Activated naive CD4-positive, alpha-beta T cell treated with anti-CD3 and anti-CD28 coated beads, Interleukin-2, amount 50 U/mL, for 72 hours (primary cell): ENCODE measurements around the gene SEMA3E. TPM values are rescaled to one million over a fixed set of nuclear protein-coding genes. Genes with fewer than 3 reads are reported as not detected.
"Not testable (repeated sequence)": the region's sequence is repeated elsewhere in the genome, so short reads cannot be mapped to it uniquely, and the experiment has no call there.

Experiments used
- ATAC-seq, 2 donors: fragments of 150-1000 bp; cut with Tn5 transposase; 2 replicates each; pipeline ENCODE4 v1.10.0; 2021; ENCODE audit warnings: mild to moderate bottlenecking in 2 of 2, moderate library complexity in 2 of 2
- DNase-seq, 2 donors: peaks; one replicate each; pipeline ENCODE4 v3.0.0; 2021 to 2022; ENCODE audit warnings: low spot score in 2 of 2
- H3K27ac Mint-ChIP-seq, 2 donors: one replicate each; pipeline ENCODE4 v1.8.0; 2022; ENCODE audit warnings: mild to moderate bottlenecking in 2 of 2, mixed read lengths in 2 of 2
- H3K36me3 Mint-ChIP-seq, 2 donors: one replicate each; pipeline ENCODE4 v1.8.0; 2022; ENCODE audit warnings: mixed read lengths in 2 of 2
- H3K9me3 Mint-ChIP-seq, 2 donors: one replicate each; pipeline ENCODE4 v1.8.0; 2022; ENCODE audit warnings: mixed read lengths in 2 of 2
- total RNA-seq, 2 donors: library from RNA; stranded (reverse); gene quantifications; one replicate each; pipeline ENCODE4 v1.2.3, GENCODE V29; 2022

The SEMA3E gene
- total RNA-seq, 2 donors from 2014 or later: not detected

GRCh38 chr7:83456413-83456812 lies 192.5 kb downstream of the SEMA3E start:
- ATAC-seq (no peak), DNase-seq (no peak)
- Mint-ChIP-seq H3K36me3 (peaks cover 0 to 4% of the 10 kb centered on the region in 2 donors), H3K9me3 (peaks cover 4 to 14% of the 10 kb centered on the region in 2 donors), H3K27ac (no peak overlapping the region)

- ATAC-seq: no peak
- Mint-ChIP-seq H3K27ac (no peak overlapping the region), H3K9me3 (peaks cover 4 to 10% of the 10 kb centered on the region in 2 donors), H3K36me3 (peaks cover 0 to 4% of the 10 kb centered on the region in 2 donors)
- DNase-seq: no peak
Measured at GRCh38 chr7:83455612-83456011, 193.3 kb downstream of the SEMA3E start.

DNA sequence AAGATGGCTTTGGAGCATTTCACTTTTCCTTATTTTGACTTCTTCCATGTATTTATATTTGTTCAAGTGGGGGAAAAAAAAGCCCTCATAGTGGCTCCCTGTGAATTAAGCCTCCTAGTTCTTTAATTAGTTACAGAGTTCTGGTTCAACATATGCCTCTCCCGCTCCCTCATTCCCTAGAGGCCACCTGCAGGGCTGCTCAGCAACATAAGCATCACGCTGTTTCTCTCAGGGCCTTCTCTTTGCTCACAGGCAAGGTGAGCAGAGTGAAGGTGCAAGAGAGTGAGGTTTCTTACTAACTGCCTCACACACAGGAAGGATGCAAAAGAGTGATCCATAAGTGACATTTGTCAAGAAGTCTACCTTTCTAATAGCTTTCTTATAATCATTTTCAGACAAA lies 196.7 kb downstream of the SEMA3E start:
- DNase-seq (no peak), ATAC-seq (no peak)
- H3K36me3 Mint-ChIP-seq: no peaks in the 10 kb centered on the region
- H3K9me3 Mint-ChIP-seq: peaks cover 4 to 9% of the 10 kb centered on the region in 2 donors
- no peak overlapping the region for H3K27ac Mint-ChIP-seq

DNA sequence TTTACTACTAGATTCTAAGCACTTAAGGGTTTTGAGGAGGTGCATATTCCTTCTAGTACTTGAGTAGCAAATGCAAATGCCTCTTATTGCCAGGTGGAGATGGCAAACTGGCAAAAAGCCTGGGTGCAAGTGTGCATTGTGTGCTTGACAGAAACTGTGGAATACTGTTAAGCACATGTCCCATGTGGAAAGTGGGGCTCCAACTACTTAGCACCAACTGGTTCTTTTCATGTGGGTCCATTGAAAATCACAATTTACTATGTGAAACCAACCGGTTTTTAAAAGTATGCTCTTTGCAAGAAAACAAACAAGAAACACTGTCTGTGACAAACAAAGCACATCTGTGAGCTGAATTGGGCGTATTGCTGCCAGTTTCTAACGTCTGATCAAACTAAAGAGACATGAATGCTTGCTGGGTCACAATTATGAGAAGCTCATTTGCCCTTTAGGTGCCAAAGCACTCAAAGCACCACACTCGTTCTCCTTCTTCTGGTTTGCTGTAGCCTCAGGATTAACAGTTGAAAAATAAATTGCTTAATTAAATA lies 197.4 kb downstream of the SEMA3E start:
- peaks cover 4 to 5% of the 10 kb centered on the region in 2 donors for H3K9me3 Mint-ChIP-seq
- DNase-seq (no peak), ATAC-seq (no peak)
- no peak overlapping the region for H3K27ac Mint-ChIP-seq
- H3K36me3 Mint-ChIP-seq: no peaks in the 10 kb centered on the region

DNA sequence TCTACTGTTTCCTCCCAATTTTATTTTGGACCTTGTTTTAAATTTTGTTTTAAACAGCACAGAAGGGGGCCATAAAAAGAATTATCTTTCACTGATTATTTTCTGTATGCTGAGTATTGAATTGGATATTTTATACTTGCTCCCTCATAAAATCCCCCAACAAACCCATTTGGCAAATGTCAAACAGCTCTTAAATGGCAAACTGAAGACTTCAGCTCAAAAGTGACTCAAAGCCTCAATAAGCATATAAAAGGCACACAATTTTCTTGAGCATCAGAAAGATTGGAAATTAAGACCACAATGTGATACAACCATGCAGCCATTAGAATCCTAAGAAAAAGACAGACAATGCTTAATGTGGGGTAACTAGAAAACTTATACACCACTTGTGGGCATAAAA lies 199.2 kb downstream of the SEMA3E start:
- peaks cover 4 to 5% of the 10 kb centered on the region in 2 donors for H3K9me3 Mint-ChIP-seq

GRCh38 chr7:83447681-83448080 lies 201.3 kb downstream of the SEMA3E start:
- no peak for DNase-seq
- Mint-ChIP-seq H3K9me3 (peaks cover 8 to 10% of the 10 kb centered on the region in 2 donors), H3K36me3 (no peaks in the 10 kb centered on the region), H3K27ac (no peak overlapping the region)
- ATAC-seq: no peak

More for the DNA sequence above, 199.2 kb downstream of the SEMA3E start:
- Mint-ChIP-seq H3K36me3 (no peaks in the 10 kb centered on the region), H3K27ac (no peak overlapping the region)
- no peak for ATAC-seq
- DNase-seq: no peak

DNA sequence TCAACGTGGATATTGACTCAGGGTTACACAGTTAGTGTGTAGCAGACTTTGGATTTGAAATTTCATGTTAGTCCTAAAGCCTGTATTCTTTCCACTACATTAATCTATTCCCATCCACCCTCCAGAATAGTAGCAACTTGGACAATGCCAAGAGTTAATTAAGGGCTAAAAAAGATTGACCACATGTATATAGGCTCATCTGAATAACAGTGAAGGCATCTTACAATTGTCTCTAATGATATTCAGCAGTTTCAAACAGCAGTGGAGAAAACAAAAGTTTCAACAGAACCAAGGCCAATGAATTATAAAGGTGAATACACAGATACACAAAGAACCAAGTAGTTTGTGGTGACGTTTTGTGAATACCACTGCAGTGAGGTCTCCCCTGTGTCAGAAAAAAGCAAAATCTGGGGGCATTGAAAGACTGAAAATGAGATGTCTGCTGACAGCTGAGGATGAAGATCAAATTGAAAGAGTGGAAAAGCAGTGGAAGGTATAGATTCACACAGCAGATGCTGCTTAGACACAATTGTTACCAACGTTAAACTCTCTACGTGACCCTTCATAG lies 202.8 kb downstream of the SEMA3E start:
- H3K9me3 Mint-ChIP-seq: peaks cover 10 to 13% of the 10 kb centered on the region in 2 donors
- no peak for ATAC-seq
- no peak overlapping the region for H3K27ac Mint-ChIP-seq
- no peak for DNase-seq
- no peaks in the 10 kb centered on the region for H3K36me3 Mint-ChIP-seq

- no peak overlapping the region for H3K27ac Mint-ChIP-seq
- H3K36me3 Mint-ChIP-seq: no peaks in the 10 kb centered on the region
- H3K9me3 Mint-ChIP-seq: peaks cover 6 to 8% of the 10 kb centered on the region in 2 donors
- ATAC-seq (no peak), DNase-seq (no peak)
Measured at GRCh38 chr7:83442911-83443310, 206.0 kb downstream of the SEMA3E start.

DNA sequence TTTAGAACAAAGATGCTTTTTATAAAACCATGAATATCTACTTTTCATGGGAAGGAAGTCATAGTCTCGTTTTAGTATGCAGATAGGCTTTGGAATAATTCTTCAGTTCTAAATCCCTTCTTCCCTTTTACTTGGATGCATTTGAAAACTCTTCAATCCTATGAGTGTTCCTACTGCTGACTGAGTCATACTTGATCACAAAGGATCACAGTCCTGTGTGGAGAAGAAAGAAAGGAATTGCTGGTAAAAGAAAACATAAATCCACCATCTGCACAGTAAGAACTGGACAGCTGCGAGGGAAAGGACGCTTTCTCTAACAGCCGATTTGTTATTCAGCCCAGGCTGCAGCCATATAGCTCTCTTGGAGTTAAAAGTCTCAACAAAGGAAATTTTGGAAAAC lies 209.9 kb downstream of the SEMA3E start:
- no peaks in the 10 kb centered on the region for H3K36me3 Mint-ChIP-seq
- no peak for ATAC-seq

GRCh38 chr7:83430289-83430688 lies 218.7 kb downstream of the SEMA3E start:
- not testable (repeated sequence) for H3K9me3 Mint-ChIP-seq, H3K36me3 Mint-ChIP-seq, H3K27ac Mint-ChIP-seq, ATAC-seq, DNase-seq

More for the DNA sequence above, 209.9 kb downstream of the SEMA3E start:
- DNase-seq: no peak
- Mint-ChIP-seq H3K9me3 (peaks cover 6 to 8% of the 10 kb centered on the region in 2 donors), H3K27ac (no peak overlapping the region)

GRCh38 chr7:83429493-83429892 lies 219.4 kb downstream of the SEMA3E start:
- H3K9me3 Mint-ChIP-seq: peaks cover 0 to 6% of the 10 kb centered on the region in 2 donors
- DNase-seq: no peak
- no peak for ATAC-seq
- no peak overlapping the region for H3K27ac Mint-ChIP-seq
- H3K36me3 Mint-ChIP-seq: no peaks in the 10 kb centered on the region

DNA sequence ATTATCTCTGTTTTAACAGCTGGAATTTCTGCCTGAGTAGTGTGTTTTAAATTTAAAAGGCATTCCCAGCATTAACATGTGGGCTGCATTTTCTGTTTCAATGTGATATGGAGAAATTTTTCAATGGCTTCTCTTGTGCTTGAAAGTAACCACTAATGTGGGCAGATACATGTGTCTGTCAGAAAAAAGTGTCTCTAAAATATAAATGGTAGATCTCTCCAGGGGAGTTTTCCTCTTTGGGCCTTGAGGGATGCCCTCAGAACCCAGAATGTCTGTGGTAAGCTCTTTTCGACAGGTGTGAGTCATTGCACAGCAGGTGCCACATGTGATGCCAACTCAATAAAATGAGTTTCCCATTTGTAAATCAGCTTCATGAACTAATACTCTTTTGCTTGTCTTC lies 221.1 kb downstream of the SEMA3E start:
- no peaks in the 10 kb centered on the region for H3K36me3 Mint-ChIP-seq
- DNase-seq (no peak), ATAC-seq (no peak)
- H3K27ac Mint-ChIP-seq: no peak overlapping the region
- H3K9me3 Mint-ChIP-seq: peaks cover 0 to 6% of the 10 kb centered on the region in 2 donors

DNA sequence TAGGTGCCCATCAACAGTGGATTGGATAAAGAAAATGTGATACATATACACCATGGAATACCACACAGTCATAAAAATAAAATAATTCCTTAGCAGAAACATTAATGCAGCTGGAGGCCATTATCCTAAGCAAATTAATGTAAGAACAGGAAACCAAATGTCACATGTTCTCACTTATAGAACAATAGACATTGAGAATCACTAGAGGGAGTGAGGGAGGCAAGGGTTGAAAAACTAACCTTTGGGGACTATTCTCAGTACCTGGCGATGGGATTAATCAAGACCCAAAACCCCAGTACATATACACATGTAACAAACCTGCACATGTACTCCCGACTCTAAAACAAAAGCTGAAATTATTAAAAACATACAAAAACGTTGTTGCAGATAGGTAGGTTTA lies 222.6 kb downstream of the SEMA3E start:
- H3K27ac Mint-ChIP-seq: no peak overlapping the region
- ATAC-seq: no peak

DNA sequence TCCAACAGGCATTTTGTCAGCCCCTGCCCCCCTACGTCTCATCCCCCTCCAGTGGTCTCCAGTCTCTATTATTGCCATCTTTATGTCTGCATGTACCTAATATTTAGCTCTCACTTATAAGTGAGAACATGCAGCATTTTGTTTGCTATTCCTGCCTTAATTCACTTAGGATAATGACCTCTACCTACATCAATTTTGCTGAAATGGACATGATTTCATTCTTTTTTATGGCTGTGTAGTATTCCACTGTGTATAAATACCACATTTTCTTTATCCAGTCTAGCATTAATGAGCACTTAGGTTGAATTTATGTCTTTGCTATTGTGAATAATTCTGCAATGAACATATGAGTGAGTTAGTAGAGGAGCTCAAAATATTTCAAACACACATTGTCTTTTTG lies 229.9 kb downstream of the SEMA3E start:
- ATAC-seq (no peak), DNase-seq (no peak)
- Mint-ChIP-seq H3K9me3 (peaks cover 7 to 15% of the 10 kb centered on the region in 2 donors), H3K36me3 (no peaks in the 10 kb centered on the region), H3K27ac (no peak overlapping the region)

More for the DNA sequence above, 222.6 kb downstream of the SEMA3E start:
- DNase-seq: no peak
- H3K9me3 Mint-ChIP-seq: peaks cover 3 to 6% of the 10 kb centered on the region in 2 donors
- H3K36me3 Mint-ChIP-seq: no peaks in the 10 kb centered on the region

- peaks cover 4 to 15% of the 10 kb centered on the region in 2 donors for H3K9me3 Mint-ChIP-seq
- no peak for ATAC-seq
- H3K27ac Mint-ChIP-seq: no peak overlapping the region
- no peaks in the 10 kb centered on the region for H3K36me3 Mint-ChIP-seq
- DNase-seq: no peak
Measured at GRCh38 chr7:83415840-83416239, 233.1 kb downstream of the SEMA3E start.

GRCh38 chr7:83414947-83415346 lies 234.0 kb downstream of the SEMA3E start:
- DNase-seq (no peak), ATAC-seq (no peak)
- Mint-ChIP-seq H3K27ac (no peak overlapping the region), H3K9me3 (peaks cover 0 to 11% of the 10 kb centered on the region in 2 donors), H3K36me3 (no peaks in the 10 kb centered on the region)

DNA sequence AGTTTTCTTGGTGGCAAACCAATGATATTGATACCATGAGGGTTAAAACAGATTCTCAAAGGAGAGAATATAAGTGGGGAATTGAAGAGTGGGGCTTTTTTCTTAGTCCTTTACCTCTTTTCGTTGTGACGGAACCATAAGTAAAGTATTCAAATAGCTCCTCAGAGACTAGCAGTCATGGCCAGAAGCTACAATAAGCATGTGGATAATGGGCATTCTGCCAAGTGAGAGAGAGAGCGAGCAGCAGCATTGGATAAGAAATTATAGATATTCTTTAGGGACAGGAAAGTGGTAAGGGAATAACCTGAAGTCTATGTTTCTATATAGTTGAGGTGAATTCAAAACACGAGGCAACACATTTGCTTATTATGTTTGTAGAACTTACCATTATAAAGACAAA lies 235.1 kb downstream of the SEMA3E start:
- H3K27ac Mint-ChIP-seq: no peak overlapping the region
- DNase-seq: no peak
- no peaks in the 10 kb centered on the region for H3K9me3 Mint-ChIP-seq
- ATAC-seq: no peak
- no peaks in the 10 kb centered on the region for H3K36me3 Mint-ChIP-seq

DNA sequence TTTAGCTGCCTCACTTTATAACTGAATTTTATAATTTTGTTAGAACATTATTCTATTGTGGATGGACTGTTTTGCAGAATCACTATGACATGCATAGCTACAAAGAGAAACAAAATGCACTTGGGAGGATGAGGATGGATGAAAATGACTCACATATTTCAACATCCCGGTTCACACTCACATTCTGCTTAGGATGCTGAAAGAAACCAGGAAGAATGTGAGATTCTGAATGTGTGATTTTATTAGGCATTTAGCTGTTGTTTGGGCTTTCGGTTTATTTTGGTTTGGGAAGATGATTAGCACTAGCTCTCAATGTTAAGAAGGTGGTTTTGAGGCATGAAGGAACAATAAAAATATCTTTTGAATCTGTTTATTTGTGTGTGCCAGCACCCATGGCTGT lies 235.5 kb downstream of the SEMA3E start:
- DNase-seq (no peak), ATAC-seq (no peak)
- Mint-ChIP-seq H3K9me3 (no peaks in the 10 kb centered on the region), H3K36me3 (no peaks in the 10 kb centered on the region), H3K27ac (no peak overlapping the region)
